ENCODE results near the gene NUMB.

The NUMB gene

GRCh38 chr14:73472185-73473114 lies 14.1 kb upstream of the NUMB start:
- H3K36me3 Mint-ChIP-seq (ENCODE audit: low read depth), result no peaks in the 10 kb centered on the region
- H3K27ac Mint-ChIP-seq, result no peak overlapping the region
- H3K4me3 Mint-ChIP-seq, result no peak overlapping the region
- H3K9me3 Mint-ChIP-seq, result no peaks in the 10 kb centered on the region
- no peaks in the 10 kb centered on the region for H3K27me3 Mint-ChIP-seq
- peaks cover 16% of the 10 kb centered on the region for H3K4me1 Mint-ChIP-seq (ENCODE audit: low read depth)

- Mint-ChIP-seq H3K4me1 (ENCODE audit: low read depth) (peaks cover 21% of the 10 kb centered on the region), H3K9me3 (no peaks in the 10 kb centered on the region), H3K36me3 (ENCODE audit: low read depth) (no peaks in the 10 kb centered on the region), H3K27me3 (no peaks in the 10 kb centered on the region), H3K27ac (no peak overlapping the region), H3K4me3 (no peak overlapping the region)
Measured at GRCh38 chr14:73471582-73472184, 13.3 kb upstream of the NUMB start.

- H3K36me3 Mint-ChIP-seq (ENCODE audit: low read depth), result no peaks in the 10 kb centered on the region
- H3K4me1 Mint-ChIP-seq (ENCODE audit: low read depth), result peaks cover 48% of the 10 kb centered on the region
- H3K9me3 Mint-ChIP-seq, result no peaks in the 10 kb centered on the region
- no peak overlapping the region for H3K4me3 Mint-ChIP-seq
- H3K27me3 Mint-ChIP-seq, result no peaks in the 10 kb centered on the region
- H3K27ac Mint-ChIP-seq, result no peak overlapping the region
Measured at GRCh38 chr14:73468828-73469375, 10.6 kb upstream of the NUMB start.

- no peaks in the 10 kb centered on the region for H3K9me3 Mint-ChIP-seq
- peaks cover 58% of the 10 kb centered on the region for H3K4me1 Mint-ChIP-seq (ENCODE audit: low read depth)
- peak overlapping the region; percentile 66 for H3K4me3 Mint-ChIP-seq
- no peaks in the 10 kb centered on the region for H3K27me3 Mint-ChIP-seq
- no peaks in the 10 kb centered on the region for H3K36me3 Mint-ChIP-seq (ENCODE audit: low read depth)
- peak overlapping the region; percentile 93 for H3K27ac Mint-ChIP-seq
Measured at GRCh38 chr14:73467800-73468199, 9.5 kb upstream of the NUMB start.

GRCh38 chr14:73467377-73467776 lies 9.0 kb upstream of the NUMB start:
- peaks cover 61% of the 10 kb centered on the region for H3K4me1 Mint-ChIP-seq (ENCODE audit: low read depth)
- H3K9me3 Mint-ChIP-seq, result no peaks in the 10 kb centered on the region
- peak overlapping the region; percentile 66 for H3K4me3 Mint-ChIP-seq
- no peaks in the 10 kb centered on the region for H3K36me3 Mint-ChIP-seq (ENCODE audit: low read depth)
- peak overlapping the region; percentile 93 for H3K27ac Mint-ChIP-seq
- H3K27me3 Mint-ChIP-seq, result no peaks in the 10 kb centered on the region

- H3K27me3 Mint-ChIP-seq, result no peaks in the 10 kb centered on the region
- peak overlapping the region; percentile 93 for H3K27ac Mint-ChIP-seq
- no peaks in the 10 kb centered on the region for H3K36me3 Mint-ChIP-seq (ENCODE audit: low read depth)
- H3K4me3 Mint-ChIP-seq, result peak overlapping the region; percentile 66
- H3K4me1 Mint-ChIP-seq (ENCODE audit: low read depth), result peaks cover 63% of the 10 kb centered on the region
- H3K9me3 Mint-ChIP-seq, result no peaks in the 10 kb centered on the region
Measured at GRCh38 chr14:73466861-73467260, 8.5 kb upstream of the NUMB start.

- Mint-ChIP-seq H3K4me1 (ENCODE audit: low read depth) (peaks cover 63% of the 10 kb centered on the region), H3K4me3 (peak overlapping the region; percentile 3), H3K27ac (peak overlapping the region; percentile 54), H3K36me3 (ENCODE audit: low read depth) (no peaks in the 10 kb centered on the region), H3K9me3 (no peaks in the 10 kb centered on the region), H3K27me3 (no peaks in the 10 kb centered on the region)
Measured at GRCh38 chr14:73465823-73466532, 7.6 kb upstream of the NUMB start.

GRCh38 chr14:73463411-73463810 lies 5.1 kb upstream of the NUMB start:
- H3K4me3 Mint-ChIP-seq, result peak overlapping the region; percentile 78
- peak overlapping the region; percentile 90 for H3K27ac Mint-ChIP-seq
- no peaks in the 10 kb centered on the region for H3K9me3 Mint-ChIP-seq
- H3K27me3 Mint-ChIP-seq, result no peaks in the 10 kb centered on the region
- H3K36me3 Mint-ChIP-seq (ENCODE audit: low read depth), result no peaks in the 10 kb centered on the region
- peaks cover 84% of the 10 kb centered on the region for H3K4me1 Mint-ChIP-seq (ENCODE audit: low read depth)

- no peak overlapping the region for H3K27ac Mint-ChIP-seq
- no peaks in the 10 kb centered on the region for H3K36me3 Mint-ChIP-seq (ENCODE audit: low read depth)
- H3K4me3 Mint-ChIP-seq, result no peak overlapping the region
- H3K27me3 Mint-ChIP-seq, result no peaks in the 10 kb centered on the region
- H3K4me1 Mint-ChIP-seq (ENCODE audit: low read depth), result peaks cover 78% of the 10 kb centered on the region
- H3K9me3 Mint-ChIP-seq, result no peaks in the 10 kb centered on the region
Measured at GRCh38 chr14:73462815-73463214, 4.5 kb upstream of the NUMB start.

- H3K9me3 Mint-ChIP-seq, result no peaks in the 10 kb centered on the region
- H3K27me3 Mint-ChIP-seq, result no peaks in the 10 kb centered on the region
- H3K27ac Mint-ChIP-seq, result no peak overlapping the region
- peaks cover 76% of the 10 kb centered on the region for H3K4me1 Mint-ChIP-seq (ENCODE audit: low read depth)
- H3K36me3 Mint-ChIP-seq (ENCODE audit: low read depth), result no peaks in the 10 kb centered on the region
- H3K4me3 Mint-ChIP-seq, result peak overlapping the region; percentile 21
Measured at GRCh38 chr14:73462048-73462715, 3.8 kb upstream of the NUMB start.

- Mint-ChIP-seq H3K4me3 (no peak overlapping the region), H3K4me1 (ENCODE audit: low read depth) (peaks cover 76% of the 10 kb centered on the region)
Measured at GRCh38 chr14:73461478-73462047, 3.2 kb upstream of the NUMB start.

GRCh38 chr14:73460691-73461127 lies 2.4 kb upstream of the NUMB start:
- Mint-ChIP-seq H3K4me1 (ENCODE audit: low read depth) (peaks cover 76% of the 10 kb centered on the region), H3K27ac (no peak overlapping the region), H3K4me3 (no peak overlapping the region), H3K36me3 (ENCODE audit: low read depth) (no peaks in the 10 kb centered on the region), H3K9me3 (no peaks in the 10 kb centered on the region), H3K27me3 (no peaks in the 10 kb centered on the region)

More at GRCh38 chr14:73461478-73462047, 3.2 kb upstream of the NUMB start:
- no peaks in the 10 kb centered on the region for H3K9me3 Mint-ChIP-seq
- no peak overlapping the region for H3K27ac Mint-ChIP-seq
- H3K36me3 Mint-ChIP-seq (ENCODE audit: low read depth), result no peaks in the 10 kb centered on the region
- H3K27me3 Mint-ChIP-seq, result no peaks in the 10 kb centered on the region

GRCh38 chr14:73459959-73460358 lies 1.6 kb upstream of the NUMB start:
- H3K4me3 Mint-ChIP-seq, result no peak overlapping the region

GRCh38 chr14:73457924-73458182 lies 493 bp downstream of the NUMB start:
- H3K4me3 Mint-ChIP-seq, result peak overlapping the region; percentile 97

More at GRCh38 chr14:73459959-73460358, 1.6 kb upstream of the NUMB start:
- Mint-ChIP-seq H3K36me3 (ENCODE audit: low read depth) (no peaks in the 10 kb centered on the region), H3K4me1 (ENCODE audit: low read depth) (peaks cover 76% of the 10 kb centered on the region), H3K27ac (peak overlapping the region; percentile 45), H3K27me3 (no peaks in the 10 kb centered on the region), H3K9me3 (no peaks in the 10 kb centered on the region)

More at GRCh38 chr14:73457924-73458182, 493 bp downstream of the NUMB start:
- H3K9me3 Mint-ChIP-seq, result no peaks in the 10 kb centered on the region
- H3K36me3 Mint-ChIP-seq (ENCODE audit: low read depth), result no peaks in the 10 kb centered on the region
- no peaks in the 10 kb centered on the region for H3K27me3 Mint-ChIP-seq
- peaks cover 65% of the 10 kb centered on the region for H3K4me1 Mint-ChIP-seq (ENCODE audit: low read depth)
- H3K27ac Mint-ChIP-seq, result peak overlapping the region; percentile 96

Data from stimulated activated naive CD8-positive, alpha-beta T cell treated with anti-CD3 and anti-CD28 coated beads, Interleukin-15, Interleukin-2, amounts not matched to agents 100 ng/mL and 50 ng/mL, for 24 hours (primary cell).